HG03060 (cell line): ENCODE results near the gene PKNOX2.

Source experiments
- ATAC-seq: cut with Tn5 transposase; IDR thresholded peaks from one replicate; pipeline ENCODE4 v1.9.1; 2021; ENCODE audit warnings: low read depth, moderate number of reproducible peaks; ENCODE audit not compliant: unreplicated experiment

Gene PKNOX2

DNA sequence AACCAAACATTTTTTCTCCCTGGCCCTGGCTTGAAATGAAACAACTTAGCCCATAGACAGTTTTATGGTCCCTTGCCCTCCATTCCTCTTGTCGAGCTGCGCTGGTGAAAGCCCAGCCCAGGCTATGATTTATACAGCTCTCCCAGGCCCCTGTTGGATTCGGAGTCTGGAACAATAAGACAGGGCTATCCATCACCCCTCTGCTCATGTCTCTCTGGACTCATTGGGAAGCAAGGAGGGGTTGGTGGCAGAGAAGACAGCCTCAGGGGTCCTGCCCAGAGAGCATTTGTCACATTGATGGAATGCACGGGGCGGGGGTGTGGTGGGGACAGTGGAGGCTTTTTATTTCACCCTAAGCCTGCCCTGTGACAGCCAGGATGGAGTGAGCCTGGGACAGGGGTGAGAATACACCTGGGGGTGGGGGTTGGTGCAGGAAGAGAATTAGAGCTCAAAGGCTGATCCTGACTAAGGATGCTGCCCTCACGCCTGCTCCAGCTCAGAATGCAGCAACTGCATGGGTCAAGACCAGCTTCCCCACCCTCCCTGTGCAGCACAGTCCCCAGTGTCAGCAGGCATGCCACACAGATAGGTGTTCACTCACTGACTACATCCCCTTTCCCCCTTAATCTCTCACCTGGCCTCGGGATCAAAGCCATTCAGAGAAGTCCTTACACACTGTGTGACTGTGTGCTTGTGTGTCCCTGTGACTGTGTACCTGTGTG lies 10.0 kb upstream of the PKNOX2 start:
- no peak for ATAC-seq

GRCh38 chr11:125155100-125155444 lies 9.5 kb upstream of the PKNOX2 start:
- no peak for ATAC-seq

DNA sequence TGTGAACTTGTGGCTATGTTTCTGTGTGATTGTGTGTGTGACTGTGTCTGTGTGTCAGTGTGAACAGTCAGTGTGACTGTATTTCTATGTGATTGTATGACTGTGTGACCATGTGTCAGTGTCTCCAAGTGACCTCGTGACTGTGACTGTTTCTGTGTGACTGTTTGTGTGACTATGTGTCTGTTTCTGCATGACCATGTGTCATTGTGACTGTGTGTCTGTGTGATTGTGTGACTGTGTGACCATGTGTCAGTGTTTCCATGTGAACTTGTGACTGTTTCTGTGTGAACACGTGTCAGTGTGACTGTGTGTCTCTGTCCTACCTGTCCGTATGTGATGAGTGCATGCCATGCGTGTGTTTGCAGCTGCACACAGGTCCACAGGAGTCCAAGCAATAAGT lies 8.8 kb upstream of the PKNOX2 start:
- ATAC-seq: no peak

DNA sequence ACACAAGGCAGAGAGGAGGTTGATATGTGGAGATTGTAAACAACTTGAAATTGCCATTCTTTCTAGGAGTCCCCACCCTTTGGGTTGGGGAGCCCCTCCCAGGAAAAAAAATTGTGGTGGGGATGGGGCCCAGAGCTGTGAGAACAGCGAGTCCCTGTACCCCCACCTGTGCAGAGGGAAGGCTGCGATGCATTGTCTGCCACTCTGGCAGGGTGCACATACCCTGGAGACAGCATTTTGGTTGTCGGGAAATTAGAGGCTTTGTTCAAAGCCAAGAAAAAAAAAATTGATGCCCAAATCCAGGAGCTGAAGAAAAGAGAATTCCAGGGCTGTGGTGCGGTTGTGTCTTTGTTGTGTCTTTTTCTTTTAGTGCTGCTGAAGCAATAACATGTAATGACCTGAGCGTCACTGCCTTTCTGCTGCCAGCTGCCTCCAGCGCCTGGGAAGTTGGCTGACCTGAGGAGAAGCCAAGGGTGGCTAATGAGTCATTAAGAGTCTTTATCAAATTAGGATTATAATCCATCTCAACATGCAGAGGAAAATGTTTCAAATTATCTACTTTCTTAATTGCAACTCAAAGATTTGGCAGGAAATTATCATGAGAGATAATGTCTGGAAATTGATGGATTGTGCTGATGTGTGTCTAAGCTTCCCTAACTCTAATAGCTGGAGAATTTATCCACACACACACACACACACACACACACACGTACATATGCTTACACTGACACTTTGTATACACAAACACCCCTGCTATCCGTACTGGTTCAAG lies 8.0 kb upstream of the PKNOX2 start:
- ATAC-seq: no peak

DNA sequence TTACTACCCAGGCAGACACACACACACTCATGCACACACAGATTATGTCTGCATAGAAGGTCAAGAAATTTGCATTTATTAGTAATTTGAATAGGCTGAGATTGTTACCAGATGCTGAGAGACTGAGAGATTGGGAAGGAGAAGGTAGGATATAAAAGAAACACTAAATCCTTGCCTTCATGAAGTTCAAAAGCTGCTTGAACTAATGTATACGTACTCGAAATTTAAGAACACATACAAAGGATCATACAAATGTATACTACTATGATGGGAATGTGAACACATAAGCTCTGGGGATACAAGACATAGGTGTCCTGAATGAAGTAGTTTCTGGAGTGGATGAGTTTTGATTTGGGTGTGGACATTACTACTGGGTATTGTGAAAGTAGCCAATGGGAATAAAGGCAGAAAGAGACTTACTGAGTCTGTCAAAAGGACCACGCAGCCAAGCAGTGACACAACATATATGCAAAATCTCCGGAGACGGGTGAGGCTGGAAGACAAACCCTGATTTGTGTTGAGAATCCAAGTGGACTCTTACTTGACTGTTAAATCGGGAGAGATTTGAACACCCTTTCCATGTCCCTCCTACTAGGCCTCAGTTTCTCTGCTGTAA lies 7.3 kb upstream of the PKNOX2 start:
- ATAC-seq: no peak

- ATAC-seq: no peak
Measured at GRCh38 chr11:125157953-125158680, 6.4 kb upstream of the PKNOX2 start.

DNA sequence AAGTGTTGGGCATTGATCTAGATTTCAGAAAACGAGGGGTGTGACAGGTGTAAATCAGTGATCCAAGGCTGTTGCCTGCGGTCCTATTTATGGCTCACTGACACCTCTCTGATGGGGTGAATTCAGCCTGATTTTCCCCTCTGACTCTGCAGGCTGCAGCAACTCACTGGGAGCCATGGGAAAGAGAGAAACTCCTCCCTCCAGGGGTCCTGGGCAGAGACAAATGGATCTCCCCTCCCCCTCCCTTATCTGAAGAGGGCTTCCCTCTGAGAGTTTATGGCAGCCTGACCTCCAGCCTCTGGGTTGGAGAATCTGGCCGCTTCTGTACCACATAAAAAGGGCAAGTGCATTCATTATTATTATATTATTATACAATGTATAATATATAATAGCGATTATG lies 1.8 kb upstream of the PKNOX2 start:
- no peak for ATAC-seq

- ATAC-seq: no peak
Measured at GRCh38 chr11:125163431-125164063, 1.0 kb upstream of the PKNOX2 start.

- no peak for ATAC-seq
Measured at GRCh38 chr11:125164091-125164421, 495 bp upstream of the PKNOX2 start.

DNA sequence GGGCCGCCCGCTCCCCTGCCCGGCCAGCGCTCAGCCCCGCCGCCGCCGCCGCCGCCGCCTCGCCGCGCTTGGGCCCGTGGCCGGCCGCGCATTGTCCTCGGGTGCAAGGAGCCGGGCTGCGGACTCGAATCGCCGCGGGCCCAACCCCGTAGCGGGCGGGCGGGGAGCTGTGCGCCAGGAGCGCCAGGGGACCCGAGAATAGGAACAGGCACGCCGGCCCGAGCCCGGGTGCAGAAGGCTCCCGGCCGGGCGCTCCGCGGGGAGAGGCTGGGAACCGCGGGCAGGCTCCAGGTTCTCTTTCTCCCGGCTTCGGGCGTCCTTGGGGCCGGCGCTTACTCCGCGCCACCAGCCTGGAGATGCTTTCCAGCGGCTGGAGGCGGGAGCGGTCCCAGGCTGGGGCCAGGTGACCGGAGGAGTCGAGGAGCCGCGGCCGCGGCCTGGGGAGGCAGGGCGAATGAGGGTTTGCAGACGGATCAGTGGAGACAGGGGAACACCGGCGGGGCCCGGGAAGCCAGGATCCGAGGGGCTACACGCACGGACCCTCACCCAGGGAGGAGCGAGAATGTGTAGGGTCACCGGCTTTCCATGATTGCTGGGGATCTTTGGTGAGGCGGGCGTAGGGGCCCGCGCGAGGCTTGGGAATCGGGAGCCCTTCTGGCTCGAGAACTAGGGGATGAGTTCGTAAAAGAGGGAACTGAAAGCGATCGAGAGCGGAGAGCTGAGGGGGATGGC lies 726 bp downstream of the PKNOX2 start:
- no peak for ATAC-seq

- no peak for ATAC-seq
Measured at GRCh38 chr11:125165843-125166763, 1.6 kb downstream of the PKNOX2 start.

- ATAC-seq: no peak
Measured at GRCh38 chr11:125166764-125167291, 2.3 kb downstream of the PKNOX2 start.

DNA sequence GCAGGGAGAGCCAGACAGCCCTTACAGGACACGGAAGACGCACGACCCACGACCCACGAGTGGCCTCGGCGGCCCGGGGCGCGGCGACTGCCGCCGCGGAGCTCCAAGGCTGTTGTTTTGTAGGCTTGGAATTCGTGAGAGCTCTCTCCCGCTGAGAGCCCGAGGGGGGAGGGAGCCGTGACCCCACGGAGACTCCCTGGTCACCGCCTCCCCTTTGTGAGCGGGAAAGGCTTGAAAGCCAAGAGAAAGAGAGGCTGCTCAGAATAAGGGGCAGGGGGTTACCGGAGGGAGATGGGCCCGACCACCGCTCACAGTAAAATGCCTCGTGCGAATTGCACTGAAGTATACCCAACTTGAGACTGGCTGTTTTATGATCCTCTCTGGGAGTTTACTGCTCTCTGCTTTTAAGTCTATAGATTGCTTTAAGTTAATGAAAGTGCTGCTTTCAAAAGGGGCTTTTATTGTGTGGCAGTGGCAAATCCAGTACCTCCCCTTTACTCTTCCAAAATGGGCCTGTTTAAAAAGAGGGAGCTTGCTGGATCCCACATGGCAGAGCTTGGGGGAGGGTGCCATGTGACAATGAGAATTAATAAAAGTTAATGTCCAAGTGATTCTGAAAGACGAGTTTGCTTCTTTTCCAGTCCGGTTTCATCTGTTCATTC lies 2.9 kb downstream of the PKNOX2 start:
- ATAC-seq: no peak

DNA sequence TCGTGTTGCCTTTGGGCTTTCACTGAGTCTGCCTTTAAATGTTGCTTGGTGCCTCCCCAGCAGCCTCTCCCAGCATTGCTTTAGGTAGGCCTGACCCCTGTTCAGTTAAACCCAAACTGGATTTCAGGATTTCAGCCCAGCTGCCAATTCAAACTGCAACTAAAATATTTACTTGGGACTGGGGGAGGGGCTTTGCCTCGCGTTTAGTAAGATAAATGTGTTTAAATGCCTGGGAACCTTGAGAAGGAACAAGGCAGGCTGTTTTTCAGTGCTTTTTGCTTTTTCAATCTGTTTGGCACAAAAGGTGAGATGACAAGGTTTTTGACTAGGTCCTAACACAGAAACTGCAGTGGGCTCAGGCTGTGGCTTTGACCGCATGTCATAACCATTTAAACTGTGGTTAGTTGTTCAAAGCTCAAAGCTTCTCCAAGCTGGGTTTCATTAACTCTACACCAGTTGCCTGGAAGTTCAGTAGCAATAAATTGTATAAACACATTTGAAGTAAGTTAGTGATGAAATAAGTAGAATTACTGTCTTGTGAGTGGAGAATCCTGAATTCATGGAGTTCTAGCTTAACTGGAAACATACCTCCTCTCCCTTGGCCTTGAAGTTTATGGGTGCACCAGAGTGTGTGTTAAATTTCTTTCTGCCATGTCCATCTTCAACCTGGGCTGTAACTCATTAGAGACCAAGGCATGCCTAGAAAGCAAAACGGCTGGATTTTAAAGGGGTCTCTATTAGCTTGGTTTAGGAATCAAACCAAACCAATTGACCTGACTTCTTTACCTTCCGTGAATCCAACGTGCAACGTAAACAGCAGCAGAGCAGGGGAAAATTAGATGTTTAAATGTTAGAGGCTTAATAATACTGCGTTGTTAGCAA lies 3.6 kb downstream of the PKNOX2 start:
- ATAC-seq: no peak

- no peak for ATAC-seq
Measured at GRCh38 chr11:125168918-125169456, 4.4 kb downstream of the PKNOX2 start.

GRCh38 chr11:125170001-125170509 lies 5.5 kb downstream of the PKNOX2 start:
- ATAC-seq: no peak

- no peak for ATAC-seq
Measured at GRCh38 chr11:125170510-125171031, 6.0 kb downstream of the PKNOX2 start.
